HCT116 (cell line): Measurements from ENCODE around the gene TXNL1.

Experiments used
- CTCF ChIP-seq, 3 experiments: fragments of 200-600 bp in 1 of 3; sonication (generic) in 1 of 3; IDR thresholded peaks in 2 of 3; conservative IDR thresholded peaks in 1 of 3; 2 replicates each; pipeline ENCODE4 v1.5.1; 2012 to 2017; ENCODE audit warnings: low read depth in 2 of 3, low read length in 2 of 3, antibody characterized with exemption in 1 of 3, borderline replicate concordance in 1 of 3, control low read depth in 1 of 3, mild to moderate bottlenecking in 1 of 3, mixed read lengths in 1 of 3, mixed run types in 1 of 3, moderate library complexity in 1 of 3; ENCODE audit not compliant: insufficient read depth in 1 of 3
- EZH2 ChIP-seq: fragments of 200-600 bp; sonication (generic); IDR thresholded peaks from 2 replicates; pipeline ENCODE4 v1.6.1; 2017; ENCODE audit warnings: antibody characterized with exemption, mixed run types
- MAX ChIP-seq: IDR thresholded peaks from 2 replicates; pipeline ENCODE4 v1.6.1; 2012
- RAD21 ChIP-seq: IDR thresholded peaks from 2 replicates; pipeline ENCODE4 v1.6.1; 2012; ENCODE audit warnings: low read depth, mild to moderate bottlenecking

- TF ChIP-seq CTCF (IDR thresholded peaks at IDR 0.05 in 2 of 3, conservative IDR thresholded peaks at IDR 0.05 in 1 of 3; ENCODE audit: borderline replicate concordance in 1 of 3, insufficient read depth in 1 of 3, low read depth in 2 of 3, low read length in 2 of 3) (no peak), RAD21 (no peak), MAX (no peak), EZH2 (no peak)
These were observed 63.5 kb downstream of the TXNL1 start for GRCh38 chr18:56574861-56575260.
